ENCODE measurements around the gene NLGN4X. TPM values are rescaled to one million over a fixed set of nuclear protein-coding genes. Genes with fewer than 3 reads are reported as not detected.

The NLGN4X gene
- total RNA-seq, 1 donor from 2014 or later, result not detected

- no peak for DNase-seq (ENCODE audit: low read depth, low spot score)
Measured at GRCh38 chrX:5870238-5870637, 358.4 kb downstream of the NLGN4X start.

- DNase-seq (ENCODE audit: low read depth, low spot score), result no peak
Measured at GRCh38 chrX:5869786-5870185, 358.9 kb downstream of the NLGN4X start.

GRCh38 chrX:5867778-5868177 lies 360.9 kb downstream of the NLGN4X start:
- DNase-seq (ENCODE audit: low read depth, low spot score), result no peak

- no peak for DNase-seq (ENCODE audit: low read depth, low spot score)
Measured at GRCh38 chrX:5857232-5857631, 371.4 kb downstream of the NLGN4X start.

GRCh38 chrX:5852941-5853340 lies 375.7 kb downstream of the NLGN4X start:
- no peak for DNase-seq (ENCODE audit: low read depth, low spot score)

- DNase-seq (ENCODE audit: low read depth, low spot score), result no peak
Measured at GRCh38 chrX:5842601-5843000, 386.1 kb downstream of the NLGN4X start.

Data from pulmonary artery endothelial cell (primary cell).